Hepatocyte (in vitro differentiated cells): ENCODE measurements around the gene RNF149. TPM values are rescaled to one million over a fixed set of nuclear protein-coding genes. Genes with fewer than 3 reads are reported as not detected.
"Not testable (repeated sequence)": the region's sequence is repeated elsewhere in the genome, so short reads cannot be mapped to it uniquely, and the experiment has no call there.

Experiments
- DNase-seq: peaks from one replicate; pipeline ENCODE4 v3.0.0-alpha.2; 2016; ENCODE audit warnings: low spot score
- H2AFZ ChIP-seq: fragments of 200-600 bp; sonication (generic); 2 replicates; pipeline ENCODE4 v1.6.0; 2016; ENCODE audit warnings: antibody characterized with exemption, mild to moderate bottlenecking
- H3K27ac ChIP-seq: fragments of 200-600 bp; sonication (generic); 2 replicates; pipeline ENCODE4 v1.5.1; 2016; ENCODE audit warnings: mild to moderate bottlenecking
- H3K27me3 ChIP-seq: fragments of 200-600 bp; sonication (generic); 2 replicates; pipeline ENCODE4 v1.6.1; 2016
- H3K36me3 ChIP-seq: fragments of 200-600 bp; sonication (generic); replicated peaks from 2 replicates; pipeline ENCODE4 v1.5.1; 2016; ENCODE audit warnings: low read depth; ENCODE audit not compliant: insufficient read depth
- H3K4me1 ChIP-seq: fragments of 200-600 bp; sonication (generic); 2 replicates; pipeline ENCODE4 v1.5.1; 2016; ENCODE audit warnings: mild to moderate bottlenecking, moderate library complexity; ENCODE audit not compliant: insufficient read depth
- H3K4me2 ChIP-seq: fragments of 200-600 bp; sonication (generic); 2 replicates; pipeline ENCODE4 v1.6.0; 2016
- H3K4me3 ChIP-seq: fragments of 200-600 bp; sonication (generic); 2 replicates; pipeline ENCODE4 v1.5.1; 2016; ENCODE audit warnings: mild to moderate bottlenecking
- H3K79me2 ChIP-seq: fragments of 200-600 bp; sonication (generic); 2 replicates; pipeline ENCODE4 v1.6.0; 2017; ENCODE audit warnings: mild to moderate bottlenecking
- H3K9me2 ChIP-seq: fragments of 200-600 bp; sonication (generic); replicated peaks from 2 replicates; pipeline ENCODE4 v1.6.0; 2017; ENCODE audit warnings: mild to moderate bottlenecking; ENCODE audit not compliant: insufficient read depth
- H3K9me3 ChIP-seq: fragments of 200-600 bp; sonication (generic); 2 replicates; pipeline ENCODE4 v1.5.1; 2016; ENCODE audit warnings: low read depth, mild to moderate bottlenecking
- H4K20me1 ChIP-seq: fragments of 200-600 bp; sonication (generic); 2 replicates; pipeline ENCODE4 v1.6.0; 2016; ENCODE audit warnings: mild to moderate bottlenecking; ENCODE audit not compliant: insufficient read depth, poor library complexity, severe bottlenecking
- EZH2 ChIP-seq: fragments of 200-600 bp; sonication (generic); IDR thresholded peaks from 2 replicates; pipeline ENCODE4 v1.6.1; 2016; ENCODE audit warnings: antibody characterized with exemption, mild to moderate bottlenecking, borderline replicate concordance
- EZH2phosphoT487 ChIP-seq: fragments of 200-600 bp; sonication (generic); IDR thresholded peaks from one replicate; pipeline ENCODE4 v1.6.1; 2018; ENCODE audit warnings: antibody characterized with exemption, mild to moderate bottlenecking, low read depth, moderate library complexity; ENCODE audit not compliant: unreplicated experiment, severe bottlenecking
- whole genome bisulfite sequencing: methylation state at CpG from one replicate; pipeline ENCODE4 v1.1.6; 2016; ENCODE audit warnings: low lambda C conversion rate; ENCODE audit errors: missing lambda C conversion rate; 5-methylcytosine and 5-hydroxymethylcytosine counted together
- polyA plus RNA-seq: library from polyadenylated mRNA; unstranded; fragments of >200 nt; fragmentation: Nextera tagmentation; extraction: Ambion mirVana; gene quantifications from 2 replicates; pipeline ENCODE4 v1.2.1, GENCODE V29; 2016
- total RNA-seq: library from RNA; depleted of rRNA; stranded (reverse); fragments of >200 nt; gene quantifications from 2 replicates; pipeline ENCODE4 v1.2.3, GENCODE V29; 2014
- TF ChIP-seq, protein P1 (sequence below): fragments of 200-600 bp; sonication (generic); IDR thresholded peaks from 2 replicates; pipeline ENCODE4 v1.5.1; 2016; ENCODE audit warnings: antibody characterized with exemption, mild to moderate bottlenecking; ENCODE audit not compliant: poor library complexity

RNF149 gene
- total and polyA plus RNA-seq, 2 experiments from 2014 or later: 60.7 to 64.6 TPM

DNA sequence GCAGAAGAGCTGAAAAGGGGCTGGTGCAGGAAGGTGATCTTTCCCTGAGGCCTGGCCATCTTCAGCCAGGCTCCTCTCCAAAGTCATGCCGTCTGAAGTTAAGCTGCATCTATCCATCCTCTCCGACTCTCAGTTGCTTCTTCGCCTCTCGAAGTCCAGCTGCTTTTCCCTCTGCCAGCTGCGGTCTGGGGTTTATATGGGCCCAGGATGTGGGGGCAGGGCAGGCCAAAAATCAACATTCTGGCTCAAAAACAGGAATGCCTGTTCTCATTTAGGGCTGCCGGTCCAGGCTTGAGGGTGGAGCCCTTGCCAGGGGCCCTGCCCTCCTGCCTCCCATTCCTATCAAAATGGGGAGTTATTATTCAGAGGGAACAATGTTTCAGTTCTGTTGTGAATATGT is 47.6 kb upstream of the RNF149 start:
- no peaks in the 10 kb centered on the region for H4K20me1 ChIP-seq
- no peaks in the 10 kb centered on the region for H3K79me2 ChIP-seq
- H3K9me2 ChIP-seq: no peaks in the 10 kb centered on the region
- no peak overlapping the region for H3K27ac ChIP-seq
- H2AFZ ChIP-seq: no peak overlapping the region
- TF ChIP-seq EZH2 (no peak), EZH2phosphoT487 (no peak)
- TF ChIP-seq, protein P1, sequence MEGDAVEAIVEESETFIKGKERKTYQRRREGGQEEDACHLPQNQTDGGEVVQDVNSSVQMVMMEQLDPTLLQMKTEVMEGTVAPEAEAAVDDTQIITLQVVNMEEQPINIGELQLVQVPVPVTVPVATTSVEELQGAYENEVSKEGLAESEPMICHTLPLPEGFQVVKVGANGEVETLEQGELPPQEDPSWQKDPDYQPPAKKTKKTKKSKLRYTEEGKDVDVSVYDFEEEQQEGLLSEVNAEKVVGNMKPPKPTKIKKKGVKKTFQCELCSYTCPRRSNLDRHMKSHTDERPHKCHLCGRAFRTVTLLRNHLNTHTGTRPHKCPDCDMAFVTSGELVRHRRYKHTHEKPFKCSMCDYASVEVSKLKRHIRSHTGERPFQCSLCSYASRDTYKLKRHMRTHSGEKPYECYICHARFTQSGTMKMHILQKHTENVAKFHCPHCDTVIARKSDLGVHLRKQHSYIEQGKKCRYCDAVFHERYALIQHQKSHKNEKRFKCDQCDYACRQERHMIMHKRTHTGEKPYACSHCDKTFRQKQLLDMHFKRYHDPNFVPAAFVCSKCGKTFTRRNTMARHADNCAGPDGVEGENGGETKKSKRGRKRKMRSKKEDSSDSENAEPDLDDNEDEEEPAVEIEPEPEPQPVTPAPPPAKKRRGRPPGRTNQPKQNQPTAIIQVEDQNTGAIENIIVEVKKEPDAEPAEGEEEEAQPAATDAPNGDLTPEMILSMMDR: no peak
- peaks cover 11% of the 10 kb centered on the region for H3K4me1 ChIP-seq
- H3K9me3 ChIP-seq: no peaks in the 10 kb centered on the region
- no peaks in the 10 kb centered on the region for H3K27me3 ChIP-seq
- no peak overlapping the region for H3K4me3 ChIP-seq
- WGBS: 85% methylated on average over 6 of the region's 6 CpGs
- DNase-seq: no peak
- no peaks in the 10 kb centered on the region for H3K36me3 ChIP-seq
- no peak overlapping the region for H3K4me2 ChIP-seq

DNA sequence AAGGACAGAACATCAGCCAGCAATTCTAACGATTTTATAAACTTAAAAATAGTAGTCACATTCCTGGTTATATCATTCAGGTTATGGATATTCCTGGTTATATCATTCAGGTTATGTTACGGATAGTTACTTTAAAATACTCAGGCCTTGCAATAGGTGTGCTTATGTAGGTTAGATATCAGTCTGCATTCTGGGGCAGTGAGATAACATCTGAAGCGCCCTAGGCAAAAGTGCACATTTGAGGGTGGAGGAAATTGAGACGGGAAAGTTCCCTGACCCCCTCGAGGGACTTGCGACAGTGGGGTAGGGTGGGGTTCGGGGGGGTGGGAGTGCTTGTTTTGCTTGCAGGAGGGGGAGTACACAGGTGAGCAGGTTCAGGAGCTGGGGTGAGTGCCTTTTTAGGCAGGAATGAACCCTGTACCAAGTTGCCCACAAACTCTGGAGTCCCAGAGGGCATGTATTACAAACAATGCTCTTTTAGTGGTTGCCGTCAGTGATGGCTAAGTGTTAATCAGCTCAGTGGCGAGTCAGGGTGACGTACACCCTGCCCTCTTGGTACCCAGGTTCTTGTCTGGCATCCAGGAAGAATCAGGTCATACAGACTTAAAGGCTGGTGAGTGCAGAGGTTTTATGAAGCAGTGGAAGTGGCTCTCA is 47.0 kb upstream of the RNF149 start:
- Histone ChIP-seq H3K4me1 (peaks cover 11% of the 10 kb centered on the region), H3K4me3 (no peak overlapping the region), H2AFZ (no peak overlapping the region)

DNA sequence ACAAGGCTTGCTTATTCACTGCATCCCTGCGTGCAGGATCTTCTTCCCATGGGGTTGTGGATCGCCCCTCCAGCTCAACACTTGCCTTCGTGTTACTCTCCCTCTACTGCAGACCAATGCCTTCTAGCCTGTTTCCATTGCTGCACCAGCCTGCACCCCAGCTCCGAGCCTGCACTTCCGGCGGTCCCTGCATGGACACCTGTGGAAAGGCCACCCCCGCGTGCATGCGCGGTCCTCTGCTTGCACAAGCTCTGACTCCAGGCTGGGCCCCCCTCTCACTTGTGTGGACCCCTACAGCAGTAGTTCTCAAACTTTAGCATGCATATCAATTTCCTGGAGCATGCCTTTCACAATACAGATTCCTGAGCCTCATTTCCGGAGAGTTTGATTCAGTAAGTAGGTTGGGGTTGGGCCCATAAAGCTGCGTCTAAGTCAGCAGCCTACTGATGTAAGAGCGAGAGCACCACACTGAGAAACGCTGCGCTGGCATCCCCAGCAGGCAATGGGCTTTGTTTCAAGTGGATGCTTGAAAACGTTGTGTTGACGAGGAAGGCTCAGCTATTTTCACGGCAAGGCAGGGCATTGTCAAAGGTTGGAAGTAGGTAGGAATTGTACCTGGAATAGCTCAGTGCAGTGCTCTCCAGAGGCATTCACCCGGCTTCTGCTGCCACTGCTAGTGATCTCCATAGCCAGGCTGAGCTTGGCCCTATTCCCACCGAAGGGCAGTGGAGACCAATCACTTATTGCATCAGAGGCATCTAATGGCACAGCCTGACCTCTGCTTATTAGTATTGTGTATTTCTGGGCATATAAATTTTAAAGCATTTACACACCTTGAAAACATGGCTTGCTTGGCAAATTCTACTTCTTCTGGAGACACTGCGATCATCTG is 46.2 kb upstream of the RNF149 start:
- Histone ChIP-seq H3K27me3 (no peaks in the 10 kb centered on the region), H3K4me1 (peaks cover 11% of the 10 kb centered on the region), H3K27ac (no peak overlapping the region), H3K9me3 (no peaks in the 10 kb centered on the region), H4K20me1 (no peaks in the 10 kb centered on the region), H3K79me2 (no peaks in the 10 kb centered on the region), H3K4me2 (no peak overlapping the region), H3K36me3 (no peaks in the 10 kb centered on the region), H2AFZ (no peak overlapping the region), H3K4me3 (no peak overlapping the region), H3K9me2 (no peaks in the 10 kb centered on the region)
- WGBS: 92% methylated on average over 21 of the region's 21 CpGs
- TF ChIP-seq EZH2: no peak
- TF ChIP-seq, protein P1: no peak
- no peak for TF ChIP-seq EZH2phosphoT487
- DNase-seq: no peak

More for the DNA sequence above, 47.0 kb upstream of the RNF149 start:
- Histone ChIP-seq H3K9me3 (no peaks in the 10 kb centered on the region), H3K79me2 (no peaks in the 10 kb centered on the region), H3K27ac (no peak overlapping the region), H3K36me3 (no peaks in the 10 kb centered on the region), H3K27me3 (no peaks in the 10 kb centered on the region), H3K9me2 (no peaks in the 10 kb centered on the region), H3K4me2 (no peak overlapping the region), H4K20me1 (no peaks in the 10 kb centered on the region)
- 70% methylated on average over 9 of the region's 10 CpGs for WGBS
- DNase-seq: no peak
- no peak for TF ChIP-seq EZH2
- TF ChIP-seq, protein P1: no peak
- no peak for TF ChIP-seq EZH2phosphoT487

DNA sequence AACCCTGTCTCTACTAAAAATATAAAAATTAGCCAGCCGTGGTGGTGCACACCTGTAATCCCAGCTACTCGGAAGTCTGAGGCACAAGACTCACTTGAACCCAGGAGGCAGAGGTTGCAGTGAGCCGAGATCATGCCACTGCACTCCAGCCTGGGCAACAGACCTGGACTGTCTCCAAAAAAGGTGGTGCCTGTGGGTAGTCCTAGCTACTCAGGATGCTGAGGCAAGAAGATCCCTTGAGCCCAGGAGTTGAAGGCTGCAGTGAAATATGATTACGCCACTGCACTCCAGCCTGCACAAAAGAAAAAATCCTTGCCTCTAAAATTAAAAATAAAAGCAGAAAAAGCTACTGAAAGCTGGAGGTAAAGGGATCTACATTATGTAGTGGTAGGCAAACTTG is 44.1 kb upstream of the RNF149 start:
- not testable (repeated sequence) for H3K79me2 ChIP-seq, H3K27me3 ChIP-seq, H2AFZ ChIP-seq, H3K9me2 ChIP-seq, H3K27ac ChIP-seq, H3K36me3 ChIP-seq, H3K9me3 ChIP-seq, DNase-seq, H4K20me1 ChIP-seq, H3K4me3 ChIP-seq, H3K4me2 ChIP-seq
- WGBS: 97% methylated on average over 4 of the region's 4 CpGs
- peaks cover 17% of the 10 kb centered on the region for H3K4me1 ChIP-seq
